ENCODE results near the gene L1TD1. TPM values are rescaled to one million over a fixed set of nuclear protein-coding genes. Genes with fewer than 3 reads are reported as not detected.

Gene L1TD1
- total and polyA plus RNA-seq, 9 donors: 0.05 to 0.61 (median 0.41) TPM; not detected in 3

DNA sequence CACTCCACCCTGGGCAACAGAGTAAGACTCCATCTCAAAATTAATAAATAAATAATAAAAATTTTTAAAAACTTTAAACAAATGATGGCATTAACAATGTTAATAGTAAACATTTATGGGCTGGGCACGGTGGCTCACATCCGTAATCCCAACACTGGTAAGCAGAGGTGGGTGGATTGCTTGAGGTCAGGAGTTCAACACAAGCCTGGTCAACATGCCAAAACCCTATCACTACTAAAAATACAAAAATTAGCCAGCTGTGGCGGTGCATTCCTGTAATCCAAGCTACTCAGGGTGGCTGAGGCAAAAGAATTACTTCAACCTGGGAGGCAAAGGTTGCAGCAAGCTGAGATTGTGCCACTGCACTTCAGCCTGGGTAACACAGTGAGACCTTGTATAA is 9.0 kb upstream of the L1TD1 start:
- no peak overlapping the region for H3K4me3 ChIP-seq
- 37 to 47% (median 46%) methylated on average over 3 of the region's 3 CpGs for WGBS, 3 donors
- no peak for TF ChIP-seq CTCF (IDR thresholded peaks at IDR 0.05)
- no peak for TF ChIP-seq EP300 (IDR thresholded peaks at IDR 0.05)
- TF ChIP-seq POLR2A (IDR thresholded peaks at IDR 0.05): no peak
- H3K9me3 ChIP-seq: no peaks in the 10 kb centered on the region
- H3K27me3 ChIP-seq: no peaks in the 10 kb centered on the region
- DNase-seq: no peak
- intact Hi-C loops (cut with DNase I): no loop called here
- no peak overlapping the region for H3K27ac ChIP-seq
- H3K4me1 ChIP-seq (ENCODE audit: insufficient read depth): no peaks in the 10 kb centered on the region
- no peaks in the 10 kb centered on the region for H3K36me3 ChIP-seq

DNA sequence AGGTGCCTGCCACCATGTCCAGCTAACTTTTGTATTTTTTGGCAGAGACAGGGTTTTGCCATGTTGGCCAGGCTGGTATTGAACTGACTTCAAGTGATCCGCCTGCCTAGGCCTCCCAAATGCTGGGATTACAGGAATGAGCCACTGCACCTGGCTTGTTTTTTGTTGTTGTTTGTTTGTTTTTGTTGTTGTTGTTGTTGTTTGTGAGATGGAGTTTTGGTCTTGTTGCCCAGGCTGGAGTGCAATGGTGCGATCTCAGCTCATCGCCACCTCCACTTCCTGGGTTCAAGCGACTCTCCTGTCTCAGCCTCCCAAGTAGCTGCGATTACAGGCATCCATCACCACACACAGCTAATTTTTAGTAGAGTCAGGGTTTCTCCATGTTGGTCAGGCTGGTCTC is 7.1 kb upstream of the L1TD1 start:
- Histone ChIP-seq H3K27me3 (no peaks in the 10 kb centered on the region), H3K27ac (no peak overlapping the region), H3K36me3 (no peaks in the 10 kb centered on the region), H3K9me3 (no peaks in the 10 kb centered on the region), H3K4me1 (ENCODE audit: insufficient read depth) (no peaks in the 10 kb centered on the region), H3K4me3 (no peak overlapping the region)
- 97 to 100% (median 99%) methylated on average over 5 of the region's 5 CpGs for WGBS, 3 donors
- intact Hi-C loops (cut with DNase I): no loop called here
- no peak for DNase-seq
- TF ChIP-seq EP300 (IDR thresholded peaks at IDR 0.05): no peak
- TF ChIP-seq CTCF (IDR thresholded peaks at IDR 0.05): no peak
- TF ChIP-seq POLR2A (IDR thresholded peaks at IDR 0.05): no peak

- Histone ChIP-seq H3K36me3 (no peaks in the 10 kb centered on the region), H3K4me1 (ENCODE audit: insufficient read depth) (no peaks in the 10 kb centered on the region), H3K27me3 (no peaks in the 10 kb centered on the region), H3K4me3 (no peak overlapping the region), H3K27ac (no peak overlapping the region), H3K9me3 (no peaks in the 10 kb centered on the region)
- TF ChIP-seq CTCF (IDR thresholded peaks at IDR 0.05) (no peak), EP300 (IDR thresholded peaks at IDR 0.05) (no peak), POLR2A (IDR thresholded peaks at IDR 0.05) (no peak)
- DNase-seq: no peak
- WGBS, 3 donors: 95 to 97% (median 96%) methylated on average over 8 of the region's 8 CpGs
- intact Hi-C loops (cut with DNase I): no loop called here
These were observed 6.5 kb upstream of the L1TD1 start for GRCh38 chr1:62188111-62188510.

- no peak for TF ChIP-seq POLR2A (IDR thresholded peaks at IDR 0.05)
- no peak for TF ChIP-seq EP300 (IDR thresholded peaks at IDR 0.05)
- TF ChIP-seq CTCF (IDR thresholded peaks at IDR 0.05): no peak
- DNase-seq: no peak
- WGBS, 3 donors: 83 to 92% (median 86%) methylated on average over 17 of the region's 17 CpGs
- H3K27ac ChIP-seq: no peak overlapping the region
- H3K9me3 ChIP-seq: peaks cover 0 to 6% of the 10 kb centered on the region in 2 donors
- H3K27me3 ChIP-seq: no peaks in the 10 kb centered on the region
- H3K4me1 ChIP-seq (ENCODE audit: insufficient read depth): peaks cover 2% of the 10 kb centered on the region
- H3K36me3 ChIP-seq: no peaks in the 10 kb centered on the region
- intact Hi-C loops (cut with DNase I): no loop called here
- H3K4me3 ChIP-seq: no peak overlapping the region
These were observed 1.5 kb downstream of the L1TD1 start for GRCh38 chr1:62196086-62196690.

Measured in ovary (tissue), 9 donors.